HG02798 (cell line): ENCODE results near the gene LRRTM3.

Experiments
- ATAC-seq: cut with Tn5 transposase; IDR thresholded peaks from one replicate; pipeline ENCODE4 v1.9.1; 2021; ENCODE audit warnings: mild to moderate bottlenecking; ENCODE audit not compliant: unreplicated experiment, poor library complexity

Gene LRRTM3

GRCh38 chr10:66931340-66931948 is 5.6 kb downstream of the LRRTM3 start:
- peak; percentile 77 for ATAC-seq

GRCh38 chr10:66931949-66932343 is 6.1 kb downstream of the LRRTM3 start:
- ATAC-seq = no peak

DNA sequence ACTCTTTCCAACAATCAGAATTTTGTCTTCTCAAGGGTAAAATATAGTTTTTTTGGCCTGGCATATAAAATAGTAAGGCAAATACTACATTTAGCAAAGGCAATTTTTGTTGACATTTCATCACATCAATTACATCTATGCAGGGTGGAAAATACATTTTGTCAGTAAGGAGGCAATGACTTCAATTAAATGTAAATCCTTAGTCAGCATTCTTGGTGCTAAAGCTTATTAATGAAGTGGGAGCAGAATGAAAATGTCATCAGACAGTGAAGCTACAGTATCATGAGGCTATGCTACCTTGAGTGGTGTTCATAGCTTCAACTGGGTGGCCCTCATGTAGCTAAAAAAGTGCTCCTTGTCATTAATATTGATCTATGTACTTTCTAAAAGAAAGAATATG is 8.9 kb downstream of the LRRTM3 start:
- no peak for ATAC-seq

DNA sequence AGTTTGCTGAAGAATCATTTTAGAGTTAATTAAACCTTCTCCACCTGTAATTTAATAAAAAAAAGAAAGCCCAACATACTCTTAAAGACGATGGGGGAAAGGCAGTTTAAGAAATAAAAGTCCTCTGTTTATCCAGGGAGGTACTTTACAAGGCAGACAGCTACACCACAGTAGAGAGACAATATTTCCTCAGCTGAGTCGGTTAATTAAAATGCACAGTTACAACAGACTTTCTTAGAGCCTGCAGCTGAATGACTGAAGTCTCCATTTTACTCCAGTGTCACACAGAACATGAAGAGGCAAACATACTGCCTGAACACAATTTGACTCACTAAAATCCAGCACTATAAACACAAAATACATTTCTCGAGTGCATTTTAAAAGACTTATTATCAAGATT is 15.1 kb downstream of the LRRTM3 start:
- ATAC-seq = no peak

GRCh38 chr10:66941491-66941890 is 15.7 kb downstream of the LRRTM3 start:
- no peak for ATAC-seq

DNA sequence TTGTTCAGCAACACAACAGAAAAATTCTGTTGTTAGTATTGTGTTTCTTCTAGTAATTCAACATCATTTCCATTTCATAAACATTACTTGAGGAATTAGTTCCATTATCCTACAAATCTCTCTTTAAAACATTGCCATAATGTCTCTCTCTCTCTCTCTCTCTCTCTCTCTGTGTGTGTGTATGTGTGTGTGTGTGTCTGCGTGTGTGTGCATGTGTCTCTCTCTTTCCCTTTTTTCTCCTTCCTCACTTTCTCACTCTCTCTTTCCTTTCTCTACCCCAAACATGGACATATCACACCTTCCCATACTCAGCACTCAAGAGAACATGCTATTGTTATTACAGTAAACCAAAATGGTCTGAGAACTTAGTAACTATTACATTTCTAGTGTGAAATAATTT is 16.6 kb downstream of the LRRTM3 start:
- no peak for ATAC-seq

GRCh38 chr10:66943590-66943989 is 17.8 kb downstream of the LRRTM3 start:
- no peak for ATAC-seq

- no peak for ATAC-seq
Observed at GRCh38 chr10:66951896-66952295, 26.1 kb downstream of the LRRTM3 start.

- no peak for ATAC-seq
Observed at GRCh38 chr10:66958466-66958865, 32.6 kb downstream of the LRRTM3 start.

DNA sequence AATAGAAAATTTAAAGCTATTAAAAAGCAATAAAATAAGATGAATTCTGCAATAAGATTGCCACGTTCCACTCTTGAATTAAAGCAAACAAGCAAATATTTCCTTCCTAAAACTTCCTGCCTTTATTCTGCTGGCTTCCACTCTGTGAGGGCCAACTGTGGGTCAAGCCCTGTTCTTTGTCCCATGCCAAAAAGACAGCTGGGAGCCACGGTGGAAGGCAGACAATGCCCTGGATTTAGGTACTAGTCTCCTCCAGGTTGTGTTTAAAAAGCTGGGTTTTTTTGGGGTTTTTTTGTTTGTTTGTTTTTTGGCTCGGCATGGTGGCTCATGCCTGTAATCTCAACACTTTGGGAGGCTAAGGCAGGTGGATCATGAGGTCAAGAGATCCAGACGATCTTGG is 39.1 kb downstream of the LRRTM3 start:
- no peak for ATAC-seq

DNA sequence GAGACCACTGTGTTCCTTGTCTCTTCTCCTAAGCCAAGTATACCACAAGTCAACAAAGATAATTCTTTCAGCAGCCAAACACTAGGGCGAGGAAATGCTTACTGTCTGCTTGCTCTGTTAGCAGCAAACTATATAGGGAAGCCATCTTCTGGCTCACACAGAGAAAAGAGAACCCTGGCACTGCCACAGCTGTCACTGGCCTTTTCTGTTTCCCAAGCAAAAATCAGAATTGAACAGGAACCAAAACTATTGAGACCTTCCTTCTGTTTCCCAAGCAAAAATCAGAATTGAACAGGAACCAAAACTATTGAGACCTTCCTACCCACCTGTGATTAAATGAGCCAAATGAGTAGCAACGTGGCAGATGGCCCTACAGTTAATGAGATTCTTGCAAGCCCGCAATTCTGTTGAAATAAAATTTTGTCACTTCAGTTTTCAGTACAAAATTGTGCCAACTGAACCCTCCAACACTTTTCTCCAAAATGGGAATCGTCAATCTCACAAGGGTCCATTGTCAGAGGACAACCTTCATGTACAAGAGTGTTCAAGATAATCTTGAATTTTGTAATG is 54.5 kb downstream of the LRRTM3 start:
- ATAC-seq = no peak

- no peak for ATAC-seq
Observed at GRCh38 chr10:66981361-66982052, 55.7 kb downstream of the LRRTM3 start.

GRCh38 chr10:66982053-66982420 is 56.2 kb downstream of the LRRTM3 start:
- no peak for ATAC-seq

- ATAC-seq = no peak
Observed at GRCh38 chr10:66982792-66983474, 57.1 kb downstream of the LRRTM3 start.

DNA sequence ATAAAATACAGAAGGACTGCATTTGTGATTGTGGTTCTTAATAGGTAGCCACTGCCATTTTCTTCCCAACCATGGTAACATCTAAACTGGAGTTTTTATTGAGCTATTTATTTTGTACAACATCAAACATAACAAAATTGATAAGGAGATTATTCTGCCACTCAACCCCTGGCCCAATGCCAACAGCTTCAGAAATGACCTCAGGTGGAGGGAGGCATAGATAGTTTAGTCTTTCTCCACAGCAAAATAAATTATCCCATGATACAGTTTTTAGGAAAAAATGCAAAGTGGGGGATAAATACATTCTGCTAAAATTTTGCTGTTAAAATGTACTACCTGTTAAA is 57.6 kb downstream of the LRRTM3 start:
- no peak for ATAC-seq

DNA sequence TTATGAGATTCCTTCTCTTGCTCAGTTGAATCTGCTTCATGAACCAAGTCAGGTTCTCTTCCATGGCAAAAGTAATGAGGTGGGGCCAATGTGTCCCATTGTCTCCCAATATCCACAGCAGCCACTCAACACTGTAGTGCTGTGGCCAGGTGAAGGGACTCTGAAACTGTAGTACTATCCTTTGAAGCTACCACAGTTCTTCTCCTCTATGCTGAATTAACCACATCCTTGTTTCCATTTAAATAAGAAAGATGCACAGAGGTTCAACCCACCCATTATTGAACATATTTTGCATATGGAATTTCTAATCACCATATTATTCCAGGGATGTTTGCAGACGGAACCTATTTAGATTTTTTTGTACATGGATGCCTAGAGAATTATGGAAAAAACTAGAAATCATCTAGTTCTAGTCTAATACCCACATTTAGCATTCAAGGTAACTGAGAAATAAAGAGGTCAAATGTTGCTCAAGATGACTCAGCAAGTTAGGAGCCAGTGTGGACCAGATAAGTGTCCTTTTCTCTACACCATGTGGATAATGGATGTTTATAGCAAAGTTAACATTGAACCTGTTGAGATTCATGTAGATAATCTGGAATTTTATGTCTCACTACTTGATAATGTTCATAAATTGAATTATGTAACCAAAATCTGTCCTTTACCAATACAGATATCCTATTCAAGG is 64.5 kb downstream of the LRRTM3 start:
- no peak for ATAC-seq

DNA sequence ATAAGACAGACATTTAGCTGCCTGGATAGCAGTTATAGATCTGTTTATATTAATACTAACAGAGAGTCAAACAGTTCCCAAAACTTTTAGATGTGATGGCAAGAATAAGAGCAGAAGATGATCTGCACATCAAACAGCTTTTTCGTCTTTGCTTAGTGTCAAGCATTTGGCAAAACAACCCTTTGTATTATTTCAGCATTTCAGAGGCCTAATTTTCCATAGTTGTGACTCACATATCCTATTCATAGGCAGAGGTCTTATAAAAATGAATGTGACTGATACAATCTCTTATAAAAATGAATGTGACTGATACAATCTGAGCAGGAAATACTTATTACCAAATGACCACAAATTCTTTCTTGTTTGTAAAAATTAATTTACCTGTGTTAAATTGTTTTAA is 71.2 kb downstream of the LRRTM3 start:
- ATAC-seq = no peak

DNA sequence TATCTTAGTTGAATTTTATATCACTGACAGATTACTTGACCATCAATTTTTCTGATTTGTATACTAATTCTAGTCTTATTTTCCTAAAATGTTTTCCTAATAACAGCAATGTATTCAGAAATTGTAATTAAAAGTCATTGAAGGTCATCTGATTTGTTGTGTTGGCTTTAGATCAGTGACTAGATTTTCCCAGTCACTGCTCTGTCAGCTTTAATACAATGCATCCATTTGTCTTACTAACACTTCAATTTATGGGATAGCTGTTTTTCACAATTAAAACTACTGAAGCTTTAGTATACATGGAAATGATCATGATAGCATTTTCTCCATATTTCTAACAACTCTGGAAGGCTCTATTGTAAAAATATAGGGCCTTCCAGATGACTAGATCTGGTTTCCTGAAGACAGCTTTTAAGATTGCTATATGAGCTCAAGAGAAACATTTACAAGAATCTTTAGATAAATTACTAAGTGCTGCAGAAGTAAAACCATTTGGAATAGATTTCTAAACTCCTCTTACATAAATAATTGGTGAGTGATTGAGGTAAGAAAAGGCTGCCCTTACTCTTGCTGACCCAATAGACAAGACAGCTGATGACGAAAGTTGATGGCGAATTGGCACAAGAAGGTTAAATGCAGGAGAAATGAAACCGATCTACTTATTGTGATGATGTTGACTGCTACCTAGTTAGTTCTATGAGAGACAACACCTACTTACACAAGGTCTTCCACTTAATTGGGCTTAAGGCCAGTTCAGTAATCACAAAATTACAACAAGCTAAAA is 74.1 kb downstream of the LRRTM3 start:
- ATAC-seq = no peak

- ATAC-seq = no peak
Observed at GRCh38 chr10:67004690-67005089, 78.9 kb downstream of the LRRTM3 start.

GRCh38 chr10:67005981-67006380 is 80.1 kb downstream of the LRRTM3 start:
- no peak for ATAC-seq
